HEK293 (cell line): ENCODE results near the gene THOP1.

ENCODE experiments used
- CTCF ChIA-PET: fragments of 350-600 bp; formaldehyde crosslinking; extraction: SDS; loops from one replicate; lab custom pipeline; 2021; ENCODE audit warnings: antibody characterized with exemption; lab: Yijun Ruan, JAX
- POLR2A ChIA-PET: fragments of 300-600 bp; formaldehyde crosslinking; extraction: SDS; loops from one replicate; lab custom pipeline; 2020; ENCODE audit warnings: antibody characterized with exemption, inconsistent platforms; lab: Yijun Ruan, JAX
- H3K27ac ChIP-seq: fragments of 200-500 bp; sonication (Bioruptor generic); 2 replicates; pipeline ENCODE4 v1.5.1; 2014; ENCODE audit warnings: low read depth, low read length, control low read depth, inconsistent platforms; ENCODE audit errors: extremely low read depth
- H3K36me3 ChIP-seq, 2 experiments: fragments of 200-500 bp in 1 of 2; sonication (Bioruptor generic) in 1 of 2; 1 replicate in 1 of 2; 2 replicates in 1 of 2; pipeline ENCODE4 v1.5.1; 2014 to 2017; ENCODE audit warnings: inconsistent platforms in 2 of 2, low read length in 2 of 2; ENCODE audit not compliant: control insufficient read depth in 2 of 2, insufficient read depth in 1 of 2
- H3K4me1 ChIP-seq: fragments of 200-500 bp; sonication (Bioruptor generic); 2 replicates; pipeline ENCODE4 v1.5.1; 2014; ENCODE audit warnings: mild to moderate bottlenecking, low read length, inconsistent platforms; ENCODE audit not compliant: control insufficient read depth, insufficient read depth
- H3K4me3 ChIP-seq: 2 replicates; pipeline ENCODE4 v1.5.1; 2011; ENCODE audit warnings: low read depth, mild to moderate bottlenecking, control low read depth, low read length, moderate library complexity
- H3K9me3 ChIP-seq: fragments of 200-500 bp; sonication (Bioruptor generic); 2 replicates; pipeline ENCODE4 v1.5.1; 2014; ENCODE audit warnings: low read depth, low read length, inconsistent platforms; ENCODE audit not compliant: control insufficient read depth, insufficient read depth
- BCL6B ChIP-seq: fragments of 450-650 bp; formaldehyde crosslinking; IDR thresholded peaks from 2 replicates; pipeline ENCODE4 v1.5.1; 2017; ENCODE audit warnings: missing biosample characterization, missing genetic modification characterization
- HOXA7 ChIP-seq: sonication (generic); formaldehyde crosslinking; IDR thresholded peaks from 2 replicates; pipeline ENCODE4 v1.8.1; 2022; ENCODE audit warnings: missing genetic modification reagents, borderline replicate concordance
- KLF17 ChIP-seq: fragments of 450-650 bp; formaldehyde crosslinking; IDR thresholded peaks from 2 replicates; pipeline ENCODE4 v1.5.1; 2016; ENCODE audit warnings: missing biosample characterization, missing genetic modification characterization
- MYNN ChIP-seq: fragments of 450-650 bp; formaldehyde crosslinking; IDR thresholded peaks from 2 replicates; pipeline ENCODE4 v1.5.1; 2016; ENCODE audit warnings: missing biosample characterization, missing genetic modification characterization, borderline replicate concordance
- SP2 ChIP-seq: fragments of 450-650 bp; formaldehyde crosslinking; IDR thresholded peaks from 2 replicates; pipeline ENCODE4 v1.5.1; 2016; ENCODE audit warnings: missing biosample characterization, missing genetic modification characterization
- TCF7L2 ChIP-seq: IDR thresholded peaks from 2 replicates; pipeline ENCODE4 v1.6.1; 2011; ENCODE audit warnings: low read depth, mild to moderate bottlenecking, inconsistent platforms, low read length, moderate library complexity, borderline replicate concordance
- ZFP37 ChIP-seq: fragments of 450-650 bp; formaldehyde crosslinking; IDR thresholded peaks from 2 replicates; pipeline ENCODE4 v1.5.1; 2016; ENCODE audit warnings: missing biosample characterization, missing genetic modification characterization
- ZNF155 ChIP-seq: fragments of 450-650 bp; formaldehyde crosslinking; IDR thresholded peaks from 2 replicates; pipeline ENCODE4 v1.5.1; 2016; ENCODE audit warnings: missing biosample characterization, missing genetic modification characterization
- ZNF16 ChIP-seq: fragments of 450-650 bp; formaldehyde crosslinking; IDR thresholded peaks from 2 replicates; pipeline ENCODE4 v1.5.1; 2016; ENCODE audit warnings: low read depth, missing biosample characterization, missing genetic modification characterization
- ZNF302 ChIP-seq: fragments of 450-650 bp; formaldehyde crosslinking; IDR thresholded peaks from 2 replicates; pipeline ENCODE4 v1.5.1; 2016; ENCODE audit warnings: missing biosample characterization, missing genetic modification characterization, low read depth
- ZNF510 ChIP-seq: fragments of 450-650 bp; formaldehyde crosslinking; IDR thresholded peaks from 2 replicates; pipeline ENCODE4 v1.5.1; 2018; ENCODE audit warnings: mild to moderate bottlenecking, missing genetic modification characterization, missing biosample characterization; ENCODE audit not compliant: insufficient replicate concordance
- ZNF571 ChIP-seq: fragments of 450-650 bp; formaldehyde crosslinking; IDR thresholded peaks from 2 replicates; pipeline ENCODE4 v1.5.0; 2017; ENCODE audit warnings: missing biosample characterization, missing genetic modification characterization
- ZNF596 ChIP-seq: fragments of 450-650 bp; IDR thresholded peaks from 2 replicates; pipeline ENCODE4 v1.5.0; 2018; ENCODE audit warnings: missing biosample characterization, mild to moderate bottlenecking, missing genetic modification characterization, moderate library complexity
- ZNF664 ChIP-seq: fragments of 450-650 bp; formaldehyde crosslinking; IDR thresholded peaks from 2 replicates; pipeline ENCODE4 v1.5.1; 2016; ENCODE audit warnings: missing biosample characterization, missing genetic modification characterization
- ZNF701 ChIP-seq: fragments of 450-650 bp; formaldehyde crosslinking; IDR thresholded peaks from 2 replicates; pipeline ENCODE4 v1.5.1; 2016; ENCODE audit warnings: missing biosample characterization, missing genetic modification characterization
- ZNF777 ChIP-seq: fragments of 450-650 bp; formaldehyde crosslinking; IDR thresholded peaks from 2 replicates; pipeline ENCODE4 v1.5.1; 2017; ENCODE audit warnings: missing biosample characterization, missing genetic modification characterization, borderline replicate concordance
- TF ChIP-seq, protein P1 (sequence below): fragments of 450-650 bp; formaldehyde crosslinking; IDR thresholded peaks from 2 replicates; pipeline ENCODE4 v1.5.1; 2016; ENCODE audit warnings: missing biosample characterization, missing genetic modification characterization
- TF ChIP-seq, protein P2 (sequence below): fragments of 450-650 bp; formaldehyde crosslinking; IDR thresholded peaks from 2 replicates; pipeline ENCODE4 v1.5.1; 2016; ENCODE audit warnings: missing biosample characterization, missing genetic modification characterization
- TF ChIP-seq, protein P3 (sequence below): fragments of 450-650 bp; formaldehyde crosslinking; IDR thresholded peaks from 2 replicates; pipeline ENCODE4 v1.5.1; 2016; ENCODE audit warnings: missing biosample characterization, missing genetic modification characterization

Gene THOP1

DNA sequence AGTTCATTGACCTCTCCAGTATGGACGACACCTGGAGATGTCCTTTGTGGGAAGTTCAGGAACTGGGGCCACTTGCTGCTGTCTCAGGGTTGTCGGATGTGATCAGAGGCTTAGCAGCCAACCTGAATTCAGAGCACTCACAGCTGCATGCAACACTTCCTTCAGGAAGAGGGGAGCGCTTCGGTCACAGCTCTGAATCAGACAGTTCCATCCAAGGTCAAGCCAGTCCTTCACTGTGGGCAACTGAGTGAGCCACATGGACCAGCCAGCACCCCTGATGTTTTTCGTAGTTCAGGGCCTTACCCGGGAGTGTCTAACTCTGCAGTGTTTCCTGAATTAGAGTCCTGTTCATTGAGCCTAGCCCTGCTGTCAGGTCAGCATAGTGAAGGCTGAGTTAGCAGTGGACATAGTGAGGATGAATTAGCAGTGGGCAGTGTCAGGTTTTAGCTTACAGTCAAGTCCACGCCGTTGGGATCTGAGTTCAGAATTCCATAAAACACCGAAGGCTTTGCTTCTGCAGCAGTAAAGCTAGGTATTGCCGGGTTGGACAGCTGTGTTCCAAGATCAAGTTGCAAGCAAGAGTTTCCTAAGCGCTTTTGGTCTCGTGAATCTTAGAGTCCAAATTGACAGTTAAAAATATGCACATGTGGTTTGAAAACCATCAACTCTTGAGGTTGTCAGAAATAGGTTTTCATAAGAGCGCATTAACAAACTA is 61.0 kb downstream of the THOP1 start:
- H3K4me1 ChIP-seq: no peaks in the 10 kb centered on the region
- POLR2A ChIA-PET: no interaction called here
- TF ChIP-seq, protein P1, sequence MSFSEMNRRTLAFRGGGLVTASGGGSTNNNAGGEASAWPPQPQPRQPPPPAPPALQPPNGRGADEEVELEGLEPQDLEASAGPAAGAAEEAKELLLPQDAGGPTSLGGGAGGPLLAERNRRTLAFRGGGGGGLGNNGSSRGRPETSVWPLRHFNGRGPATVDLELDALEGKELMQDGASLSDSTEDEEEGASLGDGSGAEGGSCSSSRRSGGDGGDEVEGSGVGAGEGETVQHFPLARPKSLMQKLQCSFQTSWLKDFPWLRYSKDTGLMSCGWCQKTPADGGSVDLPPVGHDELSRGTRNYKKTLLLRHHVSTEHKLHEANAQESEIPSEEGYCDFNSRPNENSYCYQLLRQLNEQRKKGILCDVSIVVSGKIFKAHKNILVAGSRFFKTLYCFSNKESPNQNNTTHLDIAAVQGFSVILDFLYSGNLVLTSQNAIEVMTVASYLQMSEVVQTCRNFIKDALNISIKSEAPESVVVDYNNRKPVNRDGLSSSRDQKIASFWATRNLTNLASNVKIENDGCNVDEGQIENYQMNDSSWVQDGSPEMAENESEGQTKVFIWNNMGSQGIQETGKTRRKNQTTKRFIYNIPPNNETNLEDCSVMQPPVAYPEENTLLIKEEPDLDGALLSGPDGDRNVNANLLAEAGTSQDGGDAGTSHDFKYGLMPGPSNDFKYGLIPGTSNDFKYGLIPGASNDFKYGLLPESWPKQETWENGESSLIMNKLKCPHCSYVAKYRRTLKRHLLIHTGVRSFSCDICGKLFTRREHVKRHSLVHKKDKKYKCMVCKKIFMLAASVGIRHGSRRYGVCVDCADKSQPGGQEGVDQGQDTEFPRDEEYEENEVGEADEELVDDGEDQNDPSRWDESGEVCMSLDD (tag by site-specific recombination): no peak
- TF ChIP-seq ZNF777 (tag by site-specific recombination) (no peak), SP2 (no peak), ZNF16 (tag by site-specific recombination) (no peak), ZFP37 (tag by site-specific recombination) (no peak), ZNF664 (no peak), ZNF302 (tag by site-specific recombination) (no peak), ZNF571 (no peak), HOXA7 (CRISPR knock-in tag) (no peak), MYNN (tag by site-specific recombination) (no peak), KLF17 (tag by site-specific recombination) (no peak), BCL6B (tag by site-specific recombination) (no peak), ZNF155 (tag by site-specific recombination) (no peak), ZNF596 (tag by site-specific recombination) (no peak), TCF7L2 (no peak), ZNF701 (no peak), ZNF510 (no peak)
- TF ChIP-seq, protein P2, sequence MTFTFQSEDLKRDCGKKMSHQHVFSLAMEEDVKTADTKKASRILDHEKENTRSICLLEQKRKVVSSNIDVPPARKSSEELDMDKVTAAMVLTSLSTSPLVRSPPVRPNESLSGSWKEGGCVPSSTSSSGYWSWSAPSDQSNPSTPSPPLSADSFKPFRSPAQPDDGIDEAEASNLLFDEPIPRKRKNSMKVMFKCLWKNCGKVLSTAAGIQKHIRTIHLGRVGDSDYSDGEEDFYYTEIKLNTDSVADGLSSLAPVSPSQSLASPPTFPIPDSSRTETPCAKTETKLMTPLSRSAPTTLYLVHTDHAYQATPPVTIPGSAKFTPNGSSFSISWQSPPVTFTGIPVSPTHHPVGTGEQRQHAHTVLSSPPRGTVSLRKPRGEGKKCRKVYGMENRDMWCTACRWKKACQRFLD: no peak
- TF ChIP-seq, protein P3, sequence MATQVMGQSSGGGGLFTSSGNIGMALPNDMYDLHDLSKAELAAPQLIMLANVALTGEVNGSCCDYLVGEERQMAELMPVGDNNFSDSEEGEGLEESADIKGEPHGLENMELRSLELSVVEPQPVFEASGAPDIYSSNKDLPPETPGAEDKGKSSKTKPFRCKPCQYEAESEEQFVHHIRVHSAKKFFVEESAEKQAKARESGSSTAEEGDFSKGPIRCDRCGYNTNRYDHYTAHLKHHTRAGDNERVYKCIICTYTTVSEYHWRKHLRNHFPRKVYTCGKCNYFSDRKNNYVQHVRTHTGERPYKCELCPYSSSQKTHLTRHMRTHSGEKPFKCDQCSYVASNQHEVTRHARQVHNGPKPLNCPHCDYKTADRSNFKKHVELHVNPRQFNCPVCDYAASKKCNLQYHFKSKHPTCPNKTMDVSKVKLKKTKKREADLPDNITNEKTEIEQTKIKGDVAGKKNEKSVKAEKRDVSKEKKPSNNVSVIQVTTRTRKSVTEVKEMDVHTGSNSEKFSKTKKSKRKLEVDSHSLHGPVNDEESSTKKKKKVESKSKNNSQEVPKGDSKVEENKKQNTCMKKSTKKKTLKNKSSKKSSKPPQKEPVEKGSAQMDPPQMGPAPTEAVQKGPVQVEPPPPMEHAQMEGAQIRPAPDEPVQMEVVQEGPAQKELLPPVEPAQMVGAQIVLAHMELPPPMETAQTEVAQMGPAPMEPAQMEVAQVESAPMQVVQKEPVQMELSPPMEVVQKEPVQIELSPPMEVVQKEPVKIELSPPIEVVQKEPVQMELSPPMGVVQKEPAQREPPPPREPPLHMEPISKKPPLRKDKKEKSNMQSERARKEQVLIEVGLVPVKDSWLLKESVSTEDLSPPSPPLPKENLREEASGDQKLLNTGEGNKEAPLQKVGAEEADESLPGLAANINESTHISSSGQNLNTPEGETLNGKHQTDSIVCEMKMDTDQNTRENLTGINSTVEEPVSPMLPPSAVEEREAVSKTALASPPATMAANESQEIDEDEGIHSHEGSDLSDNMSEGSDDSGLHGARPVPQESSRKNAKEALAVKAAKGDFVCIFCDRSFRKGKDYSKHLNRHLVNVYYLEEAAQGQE: no peak
- no peak overlapping the region for H3K4me3 ChIP-seq
- no peaks in the 10 kb centered on the region for H3K9me3 ChIP-seq
- CTCF ChIA-PET: no interaction called here
- H3K27ac ChIP-seq: no peak overlapping the region
- H3K36me3 ChIP-seq: peaks cover 0 to 38% of the 10 kb centered on the region in 2 experiments; a peak in 2 of 3 replicates
